ENCODE results near the gene ECHS1.
A peak's percentile ranks its signal among the peaks of the same experiment; 100 is the strongest.

The ECHS1 gene

DNA sequence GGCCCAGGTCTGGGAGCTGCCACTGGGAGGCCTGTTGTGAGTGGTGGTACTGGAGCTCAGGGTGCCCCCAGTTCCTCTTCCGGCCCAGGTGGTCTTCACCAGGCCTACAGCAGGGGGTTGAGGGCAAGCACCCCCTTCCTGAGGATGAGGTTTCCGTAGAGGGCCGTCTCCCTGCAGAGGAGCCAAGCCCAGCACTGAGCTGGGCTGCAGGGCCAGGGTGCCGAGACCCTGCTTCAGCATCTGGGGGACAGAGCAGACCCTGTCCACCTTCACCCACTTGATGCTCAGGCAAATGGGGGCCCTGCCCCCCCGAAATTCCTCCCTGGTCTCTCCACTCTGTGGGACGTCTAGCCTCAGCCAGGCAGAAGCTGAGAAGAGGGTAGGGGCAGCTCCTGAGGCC, 17.9 kb downstream of the ECHS1 start:
- Histone ChIP-seq H3K4me3 (ENCODE audit: low read depth, low read length) (no peak overlapping the region), H3K4me1 (ENCODE audit: control insufficient read depth, insufficient read depth, low read length) (peaks cover 10% of the 10 kb centered on the region), H3K9me3 (ENCODE audit: control insufficient read depth, insufficient read depth, low read depth, low read length) (no peaks in the 10 kb centered on the region), H3K27ac (ENCODE audit: low read depth, low read length) (no peak overlapping the region), H3K9ac (ENCODE audit: low read length) (no peak overlapping the region), H3K27me3 (ENCODE audit: control insufficient read depth, insufficient read depth, low read length) (peaks cover 9% of the 10 kb centered on the region), H3K36me3 (ENCODE audit: control insufficient read depth, insufficient read depth, low read length) (peaks cover 10% of the 10 kb centered on the region)

DNA sequence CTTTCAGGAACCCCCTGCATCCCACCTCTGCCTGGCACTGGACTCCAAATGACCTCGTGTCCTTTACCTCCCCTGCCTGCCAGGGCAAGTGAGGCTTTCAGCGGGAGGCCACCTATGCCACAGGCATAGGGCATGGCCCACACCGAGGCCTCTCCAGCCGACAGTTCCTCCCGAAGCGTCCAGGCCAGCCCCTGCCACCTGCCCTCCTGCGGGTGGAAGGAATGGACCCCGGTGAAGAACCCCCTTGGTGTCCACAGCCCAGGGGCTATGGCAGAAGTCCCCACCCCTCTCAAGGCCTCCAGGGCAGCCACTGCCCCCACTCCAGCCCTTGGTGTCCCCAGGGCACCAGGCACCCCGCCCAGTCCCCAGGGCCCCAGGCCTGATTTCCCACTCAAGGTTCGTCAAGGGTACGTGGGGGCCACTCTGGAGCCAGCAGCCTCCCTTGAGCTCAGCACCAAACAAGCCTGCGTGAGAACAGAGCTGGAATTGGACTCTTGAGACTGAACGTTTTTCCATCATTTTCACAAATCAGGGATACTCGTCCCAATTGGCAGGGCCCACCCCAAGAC, 18.4 kb downstream of the ECHS1 start:
- Histone ChIP-seq H3K4me3 (ENCODE audit: low read depth, low read length) (no peak overlapping the region), H3K27ac (ENCODE audit: low read depth, low read length) (no peak overlapping the region), H3K27me3 (ENCODE audit: control insufficient read depth, insufficient read depth, low read length) (peaks cover 4% of the 10 kb centered on the region), H3K9me3 (ENCODE audit: control insufficient read depth, insufficient read depth, low read depth, low read length) (no peaks in the 10 kb centered on the region), H3K36me3 (ENCODE audit: control insufficient read depth, insufficient read depth, low read length) (peaks cover 10% of the 10 kb centered on the region), H3K4me1 (ENCODE audit: control insufficient read depth, insufficient read depth, low read length) (peaks cover 10% of the 10 kb centered on the region), H3K9ac (ENCODE audit: low read length) (no peak overlapping the region)

DNA sequence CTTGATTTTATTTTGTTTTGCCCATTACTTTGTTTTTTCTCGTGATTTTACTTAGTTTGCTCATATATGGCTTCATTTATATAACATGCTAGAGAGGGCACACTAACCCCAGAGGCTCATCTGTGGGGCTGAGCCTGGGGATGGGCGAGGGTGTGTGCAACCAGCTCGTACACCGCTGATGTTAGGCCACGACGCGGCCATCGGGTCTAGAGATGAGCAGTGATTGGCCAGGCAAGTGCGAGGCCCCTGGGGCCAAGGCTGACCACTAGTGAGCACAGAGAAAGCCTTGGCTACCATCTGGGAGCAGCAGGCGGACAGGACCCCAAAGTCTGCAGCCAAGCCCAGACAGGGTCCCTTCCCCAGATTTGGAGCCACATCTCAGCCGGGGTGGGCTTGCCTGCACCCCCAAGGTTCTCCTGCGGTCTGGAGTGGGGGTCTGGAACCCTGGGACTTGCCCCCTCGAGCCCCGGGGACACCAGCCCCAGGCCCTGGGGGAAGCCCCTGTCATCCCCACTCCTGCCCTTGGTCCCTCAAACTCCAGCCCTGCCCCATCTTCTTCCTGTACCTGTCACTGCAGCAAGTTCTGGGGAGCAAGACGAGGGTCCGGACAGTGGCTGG, 19.1 kb downstream of the ECHS1 start:
- Histone ChIP-seq H3K4me3 (ENCODE audit: low read depth, low read length) (no peak overlapping the region), H3K9ac (ENCODE audit: low read length) (no peak overlapping the region), H3K27ac (ENCODE audit: low read depth, low read length) (no peak overlapping the region), H3K9me3 (ENCODE audit: control insufficient read depth, insufficient read depth, low read depth, low read length) (no peaks in the 10 kb centered on the region), H3K27me3 (ENCODE audit: control insufficient read depth, insufficient read depth, low read length) (no peaks in the 10 kb centered on the region; the same call in 1 of the 2 replicates), H3K4me1 (ENCODE audit: control insufficient read depth, insufficient read depth, low read length) (peaks cover 10% of the 10 kb centered on the region), H3K36me3 (ENCODE audit: control insufficient read depth, insufficient read depth, low read length) (peaks cover 10% of the 10 kb centered on the region)

DNA sequence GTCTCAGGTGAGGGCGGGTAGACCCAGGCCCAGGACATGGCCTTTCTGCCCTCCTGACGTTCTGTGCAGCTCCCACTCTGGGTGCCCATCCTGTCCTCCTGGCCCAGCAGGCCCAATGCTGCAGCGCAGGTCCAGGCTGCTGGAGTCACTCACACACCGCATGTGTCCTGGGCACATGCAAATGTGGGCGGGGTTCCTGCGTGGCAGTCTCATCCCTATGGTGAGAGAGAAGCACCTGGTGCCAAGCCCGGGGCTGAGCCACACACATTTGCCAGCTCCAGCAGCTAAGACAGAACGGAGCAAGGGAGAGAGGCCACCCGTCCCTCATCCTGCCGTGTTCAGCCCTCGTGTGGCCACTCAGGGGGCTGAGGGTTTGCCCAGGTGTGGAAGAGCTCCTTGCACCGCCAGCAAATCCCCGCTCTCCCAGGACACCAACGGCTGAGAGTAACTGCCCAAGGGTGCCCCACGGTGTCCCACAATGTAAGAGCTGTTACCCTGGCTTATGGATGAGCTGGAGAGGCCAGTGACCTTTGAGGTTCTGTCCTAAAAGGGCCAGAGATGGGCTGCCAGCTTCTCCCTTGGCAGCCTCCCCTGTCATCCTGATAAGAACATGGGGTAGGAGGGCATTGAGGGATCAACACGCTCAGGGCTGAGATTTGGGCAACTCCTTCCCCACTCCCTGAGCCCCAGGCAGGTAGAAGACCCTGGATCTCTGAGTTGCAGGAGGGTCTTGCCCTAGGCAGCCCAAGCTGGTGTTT, 19.8 kb downstream of the ECHS1 start:
- no peaks in the 10 kb centered on the region for H3K9me3 ChIP-seq (ENCODE audit: control insufficient read depth, insufficient read depth, low read depth, low read length)
- no peaks in the 10 kb centered on the region for H3K27me3 ChIP-seq (ENCODE audit: control insufficient read depth, insufficient read depth, low read length)
- H3K36me3 ChIP-seq (ENCODE audit: control insufficient read depth, insufficient read depth, low read length) = peaks cover 10% of the 10 kb centered on the region
- peaks cover 10% of the 10 kb centered on the region for H3K4me1 ChIP-seq (ENCODE audit: control insufficient read depth, insufficient read depth, low read length)
- H3K27ac ChIP-seq (ENCODE audit: low read depth, low read length) = no peak overlapping the region
- no peak overlapping the region for H3K4me3 ChIP-seq (ENCODE audit: low read depth, low read length)
- H3K9ac ChIP-seq (ENCODE audit: low read length) = no peak overlapping the region

DNA sequence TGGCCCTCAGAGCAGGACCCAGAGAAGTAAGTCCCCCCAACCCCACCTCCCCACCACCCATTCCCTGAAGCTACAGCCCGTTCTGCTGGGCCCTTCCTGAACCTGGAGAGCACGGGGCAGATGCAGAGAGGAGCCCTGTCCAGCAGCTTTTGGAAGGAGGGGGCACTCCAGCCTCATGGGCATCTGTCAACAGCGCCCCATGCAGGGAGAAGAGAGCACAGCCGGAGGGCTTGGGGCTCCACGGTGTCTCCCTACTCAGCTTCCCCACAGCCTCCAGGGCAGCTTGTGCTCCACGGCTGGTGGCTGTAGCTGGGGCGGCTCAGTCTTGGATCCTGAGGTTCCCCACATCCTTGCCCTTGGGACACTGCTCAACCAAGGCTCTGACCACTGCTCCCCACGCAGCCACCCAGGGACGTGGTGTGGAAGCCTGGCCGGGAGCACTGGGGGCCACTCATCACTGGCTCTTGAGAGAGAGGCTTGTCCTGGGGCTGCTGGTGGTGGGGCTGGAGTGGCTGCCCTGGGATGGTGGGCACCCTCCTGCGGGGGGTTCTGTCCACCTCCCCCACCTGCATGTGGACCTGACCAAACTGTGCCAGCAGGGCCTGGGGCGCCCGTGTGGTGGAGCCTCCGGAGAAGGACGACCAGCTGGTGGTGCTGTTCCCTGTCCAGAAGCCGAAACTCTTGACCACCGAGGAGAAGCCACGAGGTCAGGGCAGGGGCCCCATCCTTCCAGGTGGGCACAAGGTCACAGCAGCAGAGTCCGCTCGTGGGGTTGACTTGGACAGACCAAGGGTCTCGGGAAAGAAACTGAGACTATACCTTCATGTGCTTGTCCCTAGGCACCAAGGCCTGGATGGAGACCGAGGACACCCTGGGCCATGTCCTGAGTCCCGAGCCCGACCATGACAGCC, 21.5 kb downstream of the ECHS1 start:
- Histone ChIP-seq H3K9ac (ENCODE audit: low read length) (no peak overlapping the region), H3K9me3 (ENCODE audit: control insufficient read depth, insufficient read depth, low read depth, low read length) (no peaks in the 10 kb centered on the region), H3K4me1 (ENCODE audit: control insufficient read depth, insufficient read depth, low read length) (peaks cover 13% of the 10 kb centered on the region), H3K27ac (ENCODE audit: low read depth, low read length) (no peak overlapping the region), H3K36me3 (ENCODE audit: control insufficient read depth, insufficient read depth, low read length) (peaks cover 10% of the 10 kb centered on the region), H3K27me3 (ENCODE audit: control insufficient read depth, insufficient read depth, low read length) (no peaks in the 10 kb centered on the region), H3K4me3 (ENCODE audit: low read depth, low read length) (no peak overlapping the region)

DNA sequence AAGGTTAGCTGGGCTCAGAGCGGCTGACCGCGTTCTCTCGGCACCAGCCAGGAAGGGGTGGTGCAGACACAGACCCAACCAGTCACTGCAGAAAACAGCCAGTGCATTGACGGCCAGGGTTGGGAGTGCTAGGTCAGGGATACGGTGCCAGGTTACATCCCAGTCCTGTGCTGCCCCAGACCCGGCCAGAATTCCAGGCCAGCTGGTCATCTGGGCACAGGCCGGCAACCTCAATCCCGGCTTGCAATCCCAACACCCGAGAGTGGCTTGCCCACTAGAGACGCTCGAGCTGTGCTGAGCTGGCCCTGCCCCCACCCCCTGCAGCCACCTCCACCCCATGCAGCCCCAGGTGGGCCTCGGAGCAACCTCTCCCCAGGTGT, 22.2 kb downstream of the ECHS1 start:
- H3K9me3 ChIP-seq (ENCODE audit: control insufficient read depth, insufficient read depth, low read depth, low read length) = no peaks in the 10 kb centered on the region
- no peaks in the 10 kb centered on the region for H3K27me3 ChIP-seq (ENCODE audit: control insufficient read depth, insufficient read depth, low read length)
- H3K27ac ChIP-seq (ENCODE audit: low read depth, low read length) = no peak overlapping the region
- no peak overlapping the region for H3K4me3 ChIP-seq (ENCODE audit: low read depth, low read length)
- peaks cover 14% of the 10 kb centered on the region; the same call in 1 of the 2 replicates for H3K4me1 ChIP-seq (ENCODE audit: control insufficient read depth, insufficient read depth, low read length)
- peak overlapping the region; percentile 6 for H3K9ac ChIP-seq (ENCODE audit: low read length)
- peaks cover 5% of the 10 kb centered on the region for H3K36me3 ChIP-seq (ENCODE audit: control insufficient read depth, insufficient read depth, low read length)

DNA sequence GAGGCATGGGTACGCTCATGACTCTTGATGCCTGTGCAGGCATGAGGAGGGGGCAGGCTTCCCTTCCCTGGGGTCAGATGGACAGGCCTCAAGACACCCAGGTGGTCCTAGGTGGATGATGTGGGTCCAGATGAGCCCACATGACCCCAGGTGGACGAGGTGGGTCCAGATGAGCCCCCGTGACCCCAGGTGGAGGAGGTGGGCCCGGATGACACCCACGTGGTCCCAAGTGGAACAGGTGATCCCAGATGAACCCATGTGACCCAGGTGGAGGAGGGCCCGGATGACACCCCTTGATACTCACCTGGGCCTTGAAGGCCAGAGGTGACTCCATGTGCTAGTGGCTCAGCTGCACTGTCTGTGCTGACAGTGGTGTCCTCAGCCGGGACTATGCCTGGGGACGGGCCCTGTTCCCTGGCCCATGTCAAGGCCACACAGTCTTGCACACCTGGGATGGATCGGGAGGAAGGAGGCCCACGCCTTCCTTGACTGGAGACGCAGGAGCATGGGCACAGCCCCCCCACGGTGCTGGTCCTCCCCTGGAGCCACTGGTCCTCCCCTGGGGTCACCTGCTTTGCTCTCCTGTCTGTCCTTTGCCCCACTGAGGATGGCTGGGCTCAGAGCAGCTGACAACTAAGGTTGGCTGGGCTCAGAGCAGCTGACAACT, 22.7 kb downstream of the ECHS1 start:
- peaks cover 4% of the 10 kb centered on the region for H3K36me3 ChIP-seq (ENCODE audit: control insufficient read depth, insufficient read depth, low read length)
- H3K9me3 ChIP-seq (ENCODE audit: control insufficient read depth, insufficient read depth, low read depth, low read length) = no peaks in the 10 kb centered on the region
- H3K4me1 ChIP-seq (ENCODE audit: control insufficient read depth, insufficient read depth, low read length) = peaks cover 14% of the 10 kb centered on the region; the same call in 1 of the 2 replicates
- H3K4me3 ChIP-seq (ENCODE audit: low read depth, low read length) = no peak overlapping the region
- H3K27me3 ChIP-seq (ENCODE audit: control insufficient read depth, insufficient read depth, low read length) = no peaks in the 10 kb centered on the region
- peak overlapping the region; percentile 6 for H3K9ac ChIP-seq (ENCODE audit: low read length)
- H3K27ac ChIP-seq (ENCODE audit: low read depth, low read length) = no peak overlapping the region

DNA sequence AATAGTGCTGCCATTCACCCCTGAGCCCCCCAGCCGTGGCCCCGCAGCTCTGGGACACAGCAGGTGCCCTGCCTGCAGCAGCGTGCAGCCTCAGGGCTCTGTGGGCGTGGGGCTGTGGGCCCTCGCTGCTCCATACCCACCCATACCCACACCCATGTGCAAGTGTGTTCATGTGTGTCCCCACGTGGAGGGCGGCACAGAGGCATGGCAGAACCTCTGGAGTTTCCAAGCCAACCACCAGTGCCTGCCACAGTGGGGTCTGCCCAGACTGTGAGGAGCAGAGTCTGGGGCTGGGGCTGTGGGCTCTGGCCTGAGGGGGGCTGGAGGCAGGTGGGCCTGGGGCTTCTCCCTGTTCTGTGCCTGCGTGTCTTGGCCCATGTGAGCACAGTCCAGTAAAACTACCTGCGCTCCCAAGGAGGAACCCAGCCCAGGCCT, 23.6 kb downstream of the ECHS1 start:
- no peaks in the 10 kb centered on the region for H3K9me3 ChIP-seq (ENCODE audit: control insufficient read depth, insufficient read depth, low read depth, low read length)
- H3K9ac ChIP-seq (ENCODE audit: low read length) = no peak overlapping the region
- H3K36me3 ChIP-seq (ENCODE audit: control insufficient read depth, insufficient read depth, low read length) = no peaks in the 10 kb centered on the region; the same call in 1 of the 2 replicates
- H3K4me3 ChIP-seq (ENCODE audit: low read depth, low read length) = no peak overlapping the region
- no peak overlapping the region for H3K27ac ChIP-seq (ENCODE audit: low read depth, low read length)
- H3K27me3 ChIP-seq (ENCODE audit: control insufficient read depth, insufficient read depth, low read length) = no peaks in the 10 kb centered on the region
- peaks cover 14% of the 10 kb centered on the region; the same call in 1 of the 2 replicates for H3K4me1 ChIP-seq (ENCODE audit: control insufficient read depth, insufficient read depth, low read length)

DNA sequence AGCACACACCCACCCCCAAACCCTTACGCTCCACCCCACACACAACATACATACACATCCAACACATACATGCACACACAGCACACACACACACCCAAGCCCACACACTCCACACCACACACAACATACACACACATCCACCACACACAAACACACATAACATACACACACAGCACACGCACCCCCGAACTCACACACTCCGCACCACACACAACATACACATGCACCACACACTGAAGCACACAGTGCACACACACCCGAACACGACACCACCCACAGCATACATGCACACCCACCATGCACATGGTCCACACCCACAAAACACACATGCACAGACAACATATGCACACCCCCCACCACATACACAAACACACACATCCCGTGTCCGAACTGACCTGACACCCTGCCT, 24.0 kb downstream of the ECHS1 start:
- H3K9me3 ChIP-seq (ENCODE audit: control insufficient read depth, insufficient read depth, low read depth, low read length) = no peaks in the 10 kb centered on the region
- peaks cover 4% of the 10 kb centered on the region; the same call in 1 of the 2 replicates for H3K27me3 ChIP-seq (ENCODE audit: control insufficient read depth, insufficient read depth, low read length)
- H3K27ac ChIP-seq (ENCODE audit: low read depth, low read length) = no peak overlapping the region
- no peaks in the 10 kb centered on the region for H3K36me3 ChIP-seq (ENCODE audit: control insufficient read depth, insufficient read depth, low read length)
- H3K4me1 ChIP-seq (ENCODE audit: control insufficient read depth, insufficient read depth, low read length) = peaks cover 14% of the 10 kb centered on the region; the same call in 1 of the 2 replicates
- no peak overlapping the region for H3K4me3 ChIP-seq (ENCODE audit: low read depth, low read length)
- H3K9ac ChIP-seq (ENCODE audit: low read length) = no peak overlapping the region

DNA sequence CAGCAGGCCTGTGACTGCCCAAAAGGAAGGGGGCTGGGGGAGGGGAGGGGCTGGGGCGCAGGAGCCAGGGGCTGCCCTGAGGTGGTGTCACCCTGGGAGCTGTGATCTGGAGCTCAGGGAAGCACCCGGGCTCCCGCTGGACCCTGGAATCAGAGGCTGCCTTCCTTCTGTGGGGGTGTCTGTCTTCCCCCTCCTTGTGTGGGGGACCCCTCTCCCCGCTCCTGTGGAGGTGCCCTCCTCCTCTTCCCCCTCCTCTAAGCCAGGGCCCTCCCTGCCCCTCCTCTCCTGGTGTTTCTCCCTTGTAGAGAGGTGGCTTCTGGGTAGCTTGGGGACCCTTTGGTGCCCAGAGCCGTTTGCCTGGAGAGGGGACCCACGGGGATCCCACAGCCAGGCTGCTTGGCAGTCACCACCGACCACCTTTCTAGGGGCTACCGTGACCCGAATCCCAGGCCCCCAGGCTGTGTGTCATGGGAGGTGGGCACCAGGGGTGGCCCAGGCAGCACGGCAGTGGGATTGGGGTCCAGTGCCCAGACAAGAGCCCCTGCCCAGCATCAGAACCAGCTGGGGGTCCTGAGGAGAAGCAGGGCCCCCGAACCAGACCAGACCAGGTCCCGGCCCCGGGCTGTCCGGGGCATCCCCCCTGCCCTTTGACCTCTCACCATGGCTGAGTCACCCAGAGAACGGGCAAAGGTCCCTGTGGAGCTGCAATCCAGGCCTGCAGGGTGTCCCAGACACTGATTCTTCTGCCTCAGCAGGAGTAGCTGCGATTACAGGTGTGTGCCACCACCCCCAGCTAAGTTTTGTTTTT, 25.2 kb downstream of the ECHS1 start:
- Histone ChIP-seq H3K9ac (ENCODE audit: low read length) (no peak overlapping the region), H3K4me3 (ENCODE audit: low read depth, low read length) (no peak overlapping the region), H3K27ac (ENCODE audit: low read depth, low read length) (no peak overlapping the region), H3K4me1 (ENCODE audit: control insufficient read depth, insufficient read depth, low read length) (peaks cover 19% of the 10 kb centered on the region), H3K27me3 (ENCODE audit: control insufficient read depth, insufficient read depth, low read length) (peaks cover 6% of the 10 kb centered on the region), H3K36me3 (ENCODE audit: control insufficient read depth, insufficient read depth, low read length) (no peaks in the 10 kb centered on the region), H3K9me3 (ENCODE audit: control insufficient read depth, insufficient read depth, low read depth, low read length) (no peaks in the 10 kb centered on the region)
